Stimulated activated CD4-positive, alpha-beta T cell treated with anti-CD3 and anti-CD28 coated beads, Interleukin-12 subunit alpha, Interleukin-12 subunit beta, amount 100 ng/mL, for 4 hours (primary cell): Measurements from ENCODE around the gene LCN6.
"Not testable (repeated sequence)": the region's sequence is repeated elsewhere in the genome, so short reads cannot be mapped to it uniquely, and the experiment has no call there.

Experiments used
- DNase-seq: peaks from one replicate; pipeline ENCODE4 v3.0.0-alpha.2; 2020

LCN6 gene, protein sequence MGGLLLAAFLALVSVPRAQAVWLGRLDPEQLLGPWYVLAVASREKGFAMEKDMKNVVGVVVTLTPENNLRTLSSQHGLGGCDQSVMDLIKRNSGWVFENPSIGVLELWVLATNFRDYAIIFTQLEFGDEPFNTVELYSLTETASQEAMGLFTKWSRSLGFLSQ

GRCh38 chr9:136748201-136748600 lies at the start of gene LCN6:
Gene LCN6, minus strand, starts transcription at chr9:136748525. Its CDS starts 42 bp downstream, at chr9:136748483.
- DNase-seq: no peak

- DNase-seq: not testable (repeated sequence)
Measured at GRCh38 chr9:136796775-136797347, 48.5 kb upstream of the LCN6 start.

DNA sequence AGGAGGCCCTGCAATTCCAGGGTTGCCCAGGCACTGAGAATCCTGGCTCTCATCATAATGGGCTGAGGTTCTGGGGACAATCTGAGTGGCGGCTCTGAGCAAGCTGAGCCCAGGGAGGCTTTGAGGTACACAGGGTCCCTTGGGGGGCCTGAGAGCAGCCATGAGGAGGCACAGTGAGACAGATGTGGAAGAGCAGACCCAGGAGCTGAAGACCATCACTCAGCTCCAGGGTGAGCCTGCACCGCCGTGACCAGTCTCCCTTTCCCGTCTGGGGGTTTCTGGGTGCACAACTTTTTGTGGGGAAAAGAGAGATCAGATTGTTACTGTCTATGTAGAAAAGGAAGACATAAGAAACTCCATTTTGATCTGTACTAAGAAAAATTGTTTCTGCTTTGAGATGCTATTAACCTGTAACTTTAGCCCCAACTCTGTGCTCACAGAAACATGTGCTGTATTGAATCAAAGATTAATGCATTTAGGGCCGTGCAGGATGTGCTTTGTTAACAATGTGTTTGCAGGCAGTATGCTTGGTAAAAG lies 48.0 kb upstream of the LCN6 start, which contains the start of gene CCDC183:
Gene CCDC183 (plus strand): TSS at position 101 of the 537 bp plus-strand sequence. CDS start 60 bp downstream, at position 161.
- no peak for DNase-seq

DNA sequence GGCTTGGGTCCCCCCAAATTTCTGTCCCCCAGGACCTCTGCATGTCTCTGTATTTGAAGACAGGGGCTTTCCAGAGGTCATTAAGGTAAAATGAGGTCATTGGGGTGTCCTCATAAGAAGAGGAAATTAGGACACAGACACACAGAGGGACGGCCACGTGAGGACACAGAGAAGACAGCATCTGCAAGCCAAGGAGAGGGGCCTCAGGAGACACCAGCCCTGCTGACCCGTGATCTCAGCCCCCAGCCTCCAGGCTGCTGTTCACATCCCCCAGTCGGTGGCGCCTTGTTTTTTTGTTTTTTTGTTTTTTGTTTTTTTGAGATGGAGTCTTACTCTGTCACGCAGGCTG lies 46.6 kb upstream of the LCN6 start:
- DNase-seq: no peak

GRCh38 chr9:136794281-136794999 lies 46.1 kb upstream of the LCN6 start:
- DNase-seq: no peak

GRCh38 chr9:136793086-136793946 lies 45.0 kb upstream of the LCN6 start:
- DNase-seq: no peak

- no peak for DNase-seq
Measured at GRCh38 chr9:136792321-136793085, 44.2 kb upstream of the LCN6 start.

DNA sequence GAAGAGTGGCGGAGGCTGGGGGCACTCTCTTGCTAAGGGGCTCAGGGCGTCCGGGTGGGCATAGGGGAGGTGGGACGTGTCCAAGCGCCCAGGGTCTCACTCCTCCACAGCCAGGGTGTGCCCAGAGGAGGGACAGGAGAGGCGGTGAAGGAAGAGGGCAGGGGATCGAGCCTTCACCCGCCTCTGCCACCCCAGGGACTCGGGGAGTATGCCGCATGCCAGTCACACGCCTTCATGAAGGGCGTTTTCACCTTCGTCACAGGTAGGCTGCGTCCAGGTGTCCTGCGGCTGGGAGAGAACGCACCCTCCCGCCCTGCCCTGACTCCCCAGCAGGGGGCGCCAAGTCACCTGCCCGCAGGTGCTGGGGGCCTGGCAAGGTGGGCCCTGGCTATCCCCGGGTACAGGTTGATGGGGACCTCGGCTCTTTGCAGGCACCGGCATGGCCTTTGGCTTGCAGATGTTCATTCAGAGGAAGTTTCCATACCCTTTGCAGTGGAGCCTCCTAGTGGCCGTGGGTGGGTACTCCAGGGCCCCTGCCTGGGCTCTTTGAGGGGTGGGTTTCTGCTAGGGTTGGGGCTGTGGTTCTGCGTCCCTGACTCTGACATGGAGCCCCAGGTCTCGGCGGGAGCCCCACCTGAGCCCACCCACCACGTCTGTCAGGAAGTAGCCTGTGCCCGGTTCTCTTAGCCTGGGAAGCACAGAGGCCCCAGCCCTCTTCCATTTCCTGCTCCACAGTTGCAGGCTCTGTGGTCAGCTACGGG lies 43.4 kb upstream of the LCN6 start:
- peak; percentile 58 for DNase-seq

DNA sequence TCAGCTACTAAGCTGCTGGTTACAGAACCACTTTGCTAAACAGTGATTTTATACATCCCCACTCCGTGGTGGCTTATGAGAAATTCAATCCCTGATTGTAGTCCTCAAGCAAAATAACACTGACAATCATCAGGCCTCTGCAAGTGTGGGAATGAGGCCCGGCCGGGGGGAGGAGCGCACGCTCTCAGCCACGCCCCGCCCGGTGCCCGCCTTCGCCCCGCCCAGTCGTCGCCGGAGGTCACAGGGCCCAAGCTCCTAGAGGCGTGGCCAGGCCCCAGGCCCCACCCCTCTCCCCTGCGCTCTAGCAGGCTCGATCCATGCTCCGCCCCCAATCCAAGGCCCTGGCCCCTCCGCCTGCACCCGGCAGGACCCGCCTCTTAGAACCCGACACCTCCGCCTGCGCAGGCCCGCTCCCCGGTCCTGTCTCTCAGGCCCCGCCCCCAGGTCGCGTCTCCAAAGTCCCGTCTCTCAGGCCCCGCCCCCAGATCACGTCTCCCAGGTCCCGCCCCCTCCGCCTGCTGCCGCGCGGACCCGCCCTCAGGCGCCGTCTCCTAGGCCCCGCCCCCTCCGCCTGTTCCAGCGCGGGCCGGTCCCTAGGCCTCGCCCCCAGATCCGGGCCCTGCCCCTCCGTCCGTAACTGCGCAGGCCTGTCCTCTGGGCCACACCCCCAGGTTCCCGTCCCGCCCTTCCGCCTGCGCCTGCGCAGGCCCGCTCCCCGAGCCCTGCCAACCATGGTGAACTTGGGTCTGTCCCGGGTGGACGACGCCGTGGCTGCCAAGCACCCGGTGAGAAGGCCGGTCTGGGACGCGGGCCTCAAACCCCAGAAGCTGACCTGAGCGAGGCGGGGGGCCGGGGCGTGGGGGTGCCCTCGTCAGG lies 42.6 kb upstream of the LCN6 start, which contains the start of gene TMEM141:
Gene TMEM141 (plus strand): TSS at position 705 of the 876 bp plus-strand sequence. CDS start 27 bp downstream, at position 732.
- peak; percentile 100 for DNase-seq

- no peak for DNase-seq
Measured at GRCh38 chr9:136789523-136789937, 41.2 kb upstream of the LCN6 start.

DNA sequence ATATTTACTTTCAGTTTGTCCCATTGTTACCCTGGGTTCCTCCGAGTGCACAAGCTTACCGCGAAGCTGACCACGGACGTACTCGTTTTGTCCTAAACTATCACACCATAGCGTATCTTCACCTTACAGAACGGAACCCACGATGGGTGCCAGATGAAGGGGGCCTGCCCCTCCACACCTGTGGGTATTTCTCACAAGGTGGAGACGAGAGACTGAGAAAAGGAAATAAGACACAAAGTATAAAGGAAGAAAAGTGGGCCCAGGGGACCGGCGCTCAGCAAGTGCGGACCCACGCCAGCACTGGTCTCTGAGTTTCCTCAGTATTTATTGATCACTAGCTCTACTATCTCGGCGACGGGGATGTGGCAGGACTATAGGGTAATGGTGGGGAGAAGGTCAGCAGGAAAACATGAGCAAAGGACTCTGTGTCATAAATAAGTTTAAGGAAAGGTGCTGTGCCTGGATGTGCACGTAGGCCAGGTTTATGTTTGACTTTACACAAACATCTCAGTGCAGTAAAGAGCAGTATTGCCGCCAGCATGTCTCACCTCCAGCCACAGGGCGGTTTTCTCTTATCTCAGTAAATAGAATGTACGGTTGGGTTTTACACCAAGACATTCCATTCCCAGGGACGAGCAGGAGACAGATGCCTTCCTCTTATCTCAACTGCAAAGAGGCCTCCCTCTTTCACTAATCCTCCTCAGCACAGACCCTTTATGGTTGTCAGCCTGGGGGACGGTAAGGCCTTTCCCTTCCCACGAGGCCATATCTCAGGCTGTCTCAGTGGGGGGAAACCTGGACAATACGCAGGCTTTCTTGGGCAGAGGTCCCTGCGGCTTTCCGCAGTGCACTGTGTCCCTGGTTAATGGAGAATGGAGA lies 40.6 kb upstream of the LCN6 start:
- DNase-seq: not testable (repeated sequence)

GRCh38 chr9:136787690-136788400 lies 39.5 kb upstream of the LCN6 start:
- peak; percentile 52 for DNase-seq

DNA sequence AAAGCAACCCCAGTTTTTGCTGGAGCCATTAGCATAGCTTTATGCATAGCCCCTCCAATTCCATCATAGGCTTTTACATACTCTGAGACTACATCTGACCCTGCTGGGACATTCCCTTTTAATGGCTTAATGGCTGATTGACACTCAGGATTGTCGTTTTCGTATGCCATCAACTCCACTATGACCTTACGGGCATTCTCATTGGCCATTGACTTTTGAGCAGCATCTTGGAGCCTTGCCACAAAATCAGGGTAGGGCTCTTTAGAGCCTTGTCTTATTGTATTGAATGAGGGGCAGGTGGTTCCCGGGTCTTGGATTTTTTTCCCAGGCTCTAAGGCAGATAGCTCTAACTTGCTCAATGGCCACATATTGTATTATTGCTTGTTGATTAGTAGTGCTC lies 38.7 kb upstream of the LCN6 start:
- not testable (repeated sequence) for DNase-seq

DNA sequence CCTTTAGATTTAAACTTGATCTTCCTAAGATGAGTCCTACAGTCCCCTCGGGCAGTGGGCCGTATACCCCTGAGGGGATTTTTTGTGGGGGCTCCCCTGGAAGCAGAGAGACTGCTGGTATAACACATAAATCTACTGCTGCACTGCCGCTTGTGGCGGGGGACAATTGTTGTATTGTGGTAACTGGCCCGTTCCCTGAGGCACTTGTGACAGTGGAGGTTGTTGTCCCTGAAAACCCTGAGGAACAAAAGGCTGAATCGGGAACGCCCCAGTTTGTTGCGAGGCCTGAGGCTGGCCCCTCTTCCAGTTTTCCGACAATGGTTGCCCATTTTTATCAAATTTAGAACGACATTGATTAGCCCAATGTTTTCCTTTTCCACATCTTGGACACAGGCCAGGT lies 38.1 kb upstream of the LCN6 start:
- no peak for DNase-seq

DNA sequence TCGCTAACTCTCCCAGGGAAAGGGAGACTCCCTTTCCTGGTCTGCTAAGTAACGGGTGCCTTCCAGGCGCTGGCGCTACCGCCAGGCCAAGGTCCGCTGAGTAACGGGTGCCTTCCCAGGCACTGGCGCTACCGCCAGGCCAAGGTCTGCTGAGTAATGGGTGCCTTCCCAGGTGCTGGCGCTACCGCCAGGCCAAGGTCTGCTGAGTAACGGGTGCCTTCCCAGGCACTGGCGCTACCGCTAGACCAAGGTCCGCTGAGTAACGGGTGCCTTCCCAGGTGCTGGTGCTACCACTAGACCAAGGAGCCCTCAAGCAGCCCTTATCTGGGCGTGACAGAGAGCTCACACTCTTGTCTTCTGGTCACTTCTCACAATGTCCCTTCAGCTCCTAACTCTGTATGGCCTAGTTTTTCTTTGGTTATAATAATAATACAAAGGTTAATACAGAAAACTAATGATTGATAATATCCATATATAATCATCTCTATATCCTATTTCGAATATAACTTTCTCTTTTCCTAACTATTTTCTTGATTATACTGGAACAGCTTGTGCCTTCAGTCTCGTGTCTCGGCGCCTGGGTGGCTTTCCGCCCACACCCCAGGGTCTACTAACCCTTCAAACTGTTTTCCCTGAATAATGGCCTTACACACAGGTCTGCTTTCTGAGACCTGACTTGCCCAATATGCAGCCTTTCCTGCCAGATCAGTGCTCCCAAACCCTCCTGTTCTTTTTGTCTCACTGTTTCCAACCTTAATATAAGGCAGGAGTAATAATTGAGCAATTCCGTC lies 37.4 kb upstream of the LCN6 start:
- not testable (repeated sequence) for DNase-seq

DNA sequence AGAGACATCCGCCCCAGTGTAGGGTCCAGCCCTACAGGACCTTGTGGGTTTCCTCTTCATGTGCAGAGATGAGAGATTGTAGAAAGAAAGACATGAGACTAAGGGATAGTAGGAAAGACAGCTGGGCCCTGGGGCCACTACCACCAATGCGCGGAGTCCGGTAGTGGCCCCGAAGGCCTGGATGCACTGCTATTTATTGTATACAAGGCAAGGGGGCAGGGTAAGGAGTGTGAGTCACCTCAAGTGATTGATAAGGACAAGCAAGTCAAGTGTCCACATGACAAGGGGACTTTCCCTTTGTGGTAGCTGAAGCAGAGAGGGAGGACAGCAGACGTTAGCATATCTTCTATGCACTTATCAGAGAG lies 36.7 kb upstream of the LCN6 start:
- DNase-seq: no peak

DNA sequence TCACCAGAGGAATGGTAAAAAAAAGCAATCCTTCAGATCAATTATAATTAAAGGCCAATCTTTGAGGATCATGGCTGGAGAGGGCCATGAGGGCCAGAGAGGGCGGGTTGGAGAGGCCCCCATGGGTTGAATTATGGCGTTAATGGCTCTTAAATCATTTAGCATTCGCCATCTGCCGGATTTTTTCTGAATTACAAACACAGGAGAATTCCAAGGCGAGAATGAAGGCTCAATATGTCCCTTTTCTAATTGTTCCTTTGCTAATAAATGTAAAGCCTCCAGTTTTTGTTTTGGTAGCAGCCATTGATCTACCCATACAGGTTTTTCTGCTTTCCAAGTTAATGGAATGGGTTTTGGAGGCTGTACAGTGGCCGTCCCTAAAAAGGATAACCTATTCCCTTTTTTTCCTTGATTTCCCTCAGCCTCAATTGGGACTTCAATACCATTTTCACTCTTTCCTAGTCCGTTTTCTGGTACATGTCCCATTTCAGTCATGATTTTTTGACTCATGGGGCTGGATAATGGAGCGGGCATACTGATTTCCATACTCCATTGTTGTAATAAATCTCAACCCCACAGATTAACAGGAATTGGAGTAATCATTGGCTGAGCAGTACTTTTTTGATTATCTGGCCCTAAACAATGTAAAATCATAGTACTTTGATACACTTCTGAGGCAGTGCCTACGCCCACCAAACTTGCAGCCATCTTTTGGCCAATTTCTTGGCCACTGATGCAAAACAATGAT lies 36.1 kb upstream of the LCN6 start:
- no peak for DNase-seq
